MCF 10A (cell line): ENCODE data around the gene MLX. TPM values are rescaled to one million over a fixed set of nuclear protein-coding genes. Genes with fewer than 3 reads are reported as not detected.

ENCODE experiments used
- BruUV-seq: library from RNA; stranded (reverse); fragments of 400-500 nt; replicated peaks from 2 replicates; lab custom pipeline; 2021; lab: Mats Ljungman, UMichigan
- CTCF ChIA-PET: fragments of 300-600 bp; sonication (Branson Sonifier 250); formaldehyde crosslinking; extraction: SDS; loops from one replicate; lab custom pipeline; 2021; ENCODE audit warnings: antibody characterized with exemption, inconsistent platforms; lab: Yijun Ruan, JAX
- POLR2A ChIA-PET: fragments of 300-600, 350-650 bp; sonication (Branson Sonifier 250); formaldehyde crosslinking; extraction: SDS; loops from one replicate; lab custom pipeline; 2020; ENCODE audit warnings: antibody characterized with exemption, inconsistent platforms; lab: Yijun Ruan, JAX
- DNase-seq: peaks from one replicate; pipeline ENCODE4 v3.0.0-alpha.2; 2018; ENCODE audit not compliant: unreplicated experiment
- H3K27ac Mint-ChIP-seq: one replicate; pipeline ENCODE4 v1.8.0; 2022; ENCODE audit warnings: mild to moderate bottlenecking, low read depth, mixed read lengths; ENCODE audit not compliant: unreplicated experiment
- H3K27me3 Mint-ChIP-seq: one replicate; pipeline ENCODE4 v1.8.0; 2022; ENCODE audit warnings: mixed read lengths; ENCODE audit not compliant: insufficient read depth, unreplicated experiment
- H3K36me3 Mint-ChIP-seq: one replicate; pipeline ENCODE4 v1.8.0; 2022; ENCODE audit warnings: mild to moderate bottlenecking, moderate library complexity, mixed read lengths; ENCODE audit not compliant: insufficient read depth, unreplicated experiment
- H3K4me1 Mint-ChIP-seq: one replicate; pipeline ENCODE4 v1.8.0; 2022; ENCODE audit warnings: mixed read lengths; ENCODE audit not compliant: insufficient read depth, unreplicated experiment
- H3K4me3 Mint-ChIP-seq: one replicate; pipeline ENCODE4 v1.8.0; 2022; ENCODE audit warnings: mild to moderate bottlenecking, moderate library complexity, mixed read lengths; ENCODE audit not compliant: unreplicated experiment
- H3K9me3 Mint-ChIP-seq: one replicate; pipeline ENCODE4 v1.8.0; 2022; ENCODE audit warnings: mixed read lengths; ENCODE audit not compliant: unreplicated experiment
- CTCF ChIP-seq: fragments of 200-600 bp; IDR thresholded peaks from one replicate; pipeline ENCODE4 v1.8.0; 2022; ENCODE audit warnings: antibody characterized with exemption, mild to moderate bottlenecking; ENCODE audit not compliant: unreplicated experiment
- intact Hi-C: fragments of 100-400 bp; cut with micrococcal nuclease; formaldehyde crosslinking; loops from 2 replicates; pipeline ENCODE4 v1.14.1; 2022
- total RNA-seq: library from RNA; stranded (reverse); gene quantifications from 2 replicates; pipeline ENCODE4 v1.2.3, GENCODE V29; 2022

Gene MLX
- total RNA-seq, 1 experiment from 2014 or later = 39.6 TPM

GRCh38 chr17:42603318-42603717 lies 36.4 kb downstream of the MLX start:
- no TSS peak for BruUV-seq
- no peaks in the 10 kb centered on the region for H3K9me3 Mint-ChIP-seq
- peaks cover 32% of the 10 kb centered on the region for H3K36me3 Mint-ChIP-seq
- intact Hi-C loops = no loop called here
- H3K4me3 Mint-ChIP-seq = no peak overlapping the region
- H3K27ac Mint-ChIP-seq = no peak overlapping the region
- ChIA-PET CTCF (interaction anchor here (1.4 kb wide), 1 partner anchor 76 kb away, joined by 5 read pairs; no protein-coding TSS in a partner anchor), POLR2A (no interaction called here)
- H3K4me1 Mint-ChIP-seq = peaks cover 15% of the 10 kb centered on the region
- H3K27me3 Mint-ChIP-seq = no peaks in the 10 kb centered on the region
- no peak for TF ChIP-seq CTCF
- no peak for DNase-seq

DNA sequence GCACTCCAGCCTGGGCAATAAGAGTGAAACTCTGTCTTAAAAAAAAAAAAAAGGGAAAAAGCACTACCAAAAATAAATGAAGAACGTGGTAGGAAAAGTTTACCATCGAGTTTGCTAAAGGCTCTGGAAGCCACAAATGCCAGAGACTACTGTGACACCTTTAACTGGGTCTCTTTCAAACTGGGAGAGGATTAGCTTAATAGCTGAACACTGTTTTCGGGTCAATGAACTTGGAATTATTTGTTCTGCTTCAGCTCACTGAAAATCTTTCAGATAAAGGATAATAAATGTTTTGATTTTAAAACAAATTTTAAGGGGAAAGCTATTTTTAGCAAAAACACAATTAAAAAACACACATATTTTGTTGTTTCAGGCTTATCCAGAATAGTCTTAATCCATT lies 40.9 kb downstream of the MLX start:
- no peak for TF ChIP-seq CTCF
- ChIA-PET POLR2A (interaction anchor here (0.6 to 6.9 kb wide), 20 partner anchors 8 to 642 kb away, joined by 3 to 158 read pairs (median 10); partner anchors contain the start of genes CCR10, CNTNAP1, MLX and NAGLU), CTCF (interaction anchor here (0.9 to 2.6 kb wide), 9 partner anchors 8 to 73 kb away, joined by 3 to 18 read pairs (median 4); partner anchors contain the start of gene PSMC3IP)
- H3K9me3 Mint-ChIP-seq = no peaks in the 10 kb centered on the region
- H3K4me3 Mint-ChIP-seq = peak overlapping the region; percentile 99
- DNase-seq = no peak
- peaks cover 27% of the 10 kb centered on the region for H3K36me3 Mint-ChIP-seq
- no peak overlapping the region for H3K27ac Mint-ChIP-seq
- H3K27me3 Mint-ChIP-seq = no peaks in the 10 kb centered on the region
- no TSS peak for BruUV-seq
- peaks cover 15% of the 10 kb centered on the region for H3K4me1 Mint-ChIP-seq
- intact Hi-C loops = loop anchor here (5.0 kb wide), 1 partner anchor 70 kb away; the partner anchor contains the start of gene PLEKHH3

GRCh38 chr17:42608305-42609181 lies 41.6 kb downstream of the MLX start:
- POLR2A ChIA-PET = interaction anchor here (0.6 to 6.9 kb wide), 37 partner anchors 9 to 642 kb away, joined by 3 to 158 read pairs (median 6); partner anchors contain the start of genes BECN1, CAVIN1, CCR10 and CNTNAP1
- no peaks in the 10 kb centered on the region for H3K9me3 Mint-ChIP-seq
- no TSS peak for BruUV-seq

More at GRCh38 chr17:42608305-42609181, 41.6 kb downstream of the MLX start:
- TF ChIP-seq CTCF = no peak
- intact Hi-C loops = loop anchor here (5.0 kb wide), 1 partner anchor 69 kb away; the partner anchor contains the start of gene PLEKHH3
- no peaks in the 10 kb centered on the region for H3K27me3 Mint-ChIP-seq
- CTCF ChIA-PET = interaction anchor here (0.5 to 2.6 kb wide), 16 partner anchors 8 to 725 kb away, joined by 3 to 18 read pairs (median 4); partner anchors contain the start of gene PSMC3IP
- no peak for DNase-seq
- H3K27ac Mint-ChIP-seq = peak overlapping the region; percentile 91
- H3K4me1 Mint-ChIP-seq = peaks cover 15% of the 10 kb centered on the region
- H3K4me3 Mint-ChIP-seq = peak overlapping the region; percentile 99
- H3K36me3 Mint-ChIP-seq = peaks cover 34% of the 10 kb centered on the region
